NCI-H2107 treated with DMSO at 0.1 percent for 48 hours (cell line): ENCODE measurements around the gene F8.

ENCODE experiments used
- DNase-seq: peaks from one replicate; lab custom pipeline; 2025; ENCODE audit not compliant: unreplicated experiment; lab: John Stamatoyannopoulos, UW

Gene F8

GRCh38 chrX:154793084-154793795, 229.3 kb downstream of the F8 start:
- no peak for DNase-seq

GRCh38 chrX:154791939-154792338, 230.6 kb downstream of the F8 start:
- DNase-seq: no peak

GRCh38 chrX:154791467-154791866, 231.1 kb downstream of the F8 start:
- no peak for DNase-seq
